Mucosa of descending colon (tissue), 3 donors: ENCODE data around the gene RHEX. TPM values are rescaled to one million over a fixed set of nuclear protein-coding genes. Genes with fewer than 3 reads are reported as not detected.

ENCODE experiments used
- ATAC-seq: fragments of 200-7000 bp; cut with Tn5 transposase; one replicate; pipeline ENCODE4 v1.9.1; 2020; ENCODE audit warnings: mild to moderate bottlenecking, moderate library complexity
- DNase-seq, 3 donors: peaks; one replicate each; pipeline ENCODE4 v3.0.0-alpha.2; 2020
- H3K36me3 ChIP-seq: fragments of 200-600 bp; one replicate; pipeline ENCODE4 v1.8.0; 2021; ENCODE audit warnings: low read depth, mild to moderate bottlenecking
- H3K4me1 ChIP-seq: fragments of 200-600 bp; one replicate; pipeline ENCODE4 v1.8.0; 2021; ENCODE audit warnings: low read depth, mild to moderate bottlenecking
- H3K4me3 ChIP-seq: fragments of 200-600 bp; one replicate; pipeline ENCODE4 v1.8.0; 2021; ENCODE audit warnings: mild to moderate bottlenecking
- H3K9me3 ChIP-seq: fragments of 200-600 bp; one replicate; pipeline ENCODE4 v1.8.0; 2021; ENCODE audit warnings: mild to moderate bottlenecking
- CTCF ChIP-seq: fragments of 200-600 bp; IDR thresholded peaks from one replicate; pipeline ENCODE4 v1.8.0; 2022; ENCODE audit warnings: antibody characterized with exemption, mild to moderate bottlenecking
- intact Hi-C, 2 donors: fragments of 100-400 bp; cut with DNase I in 1 of 2; cut with micrococcal nuclease in 1 of 2; formaldehyde crosslinking; loops; one replicate each; pipeline versions ENCODE4 v1.11.0 to v1.11.1; 2022; cut with DNase I, micrococcal nuclease
- total RNA-seq, 3 donors: library from RNA; stranded (reverse); fragmentation: NEBNext Ultra II Directional in 2 of 3; extraction: Animal tissue kit (Norgen Biotek cat#: 25700) in 2 of 3; gene quantifications; one replicate each; pipeline versions ENCODE4 v1.2.1 to v1.2.4, GENCODE V29; 2021 to 2023
- donor health status: DM: no; HTN: no; CAD: no; lungs with moderate emphysema.
- donor health status: DM: no; HTN: no; CAD: no.
- donor health status: DM: no; HTN: yes; CAD: no.

RHEX gene
- total RNA-seq, 3 donors from 2014 or later, result 0.38 to 4.8 (median 3.9) TPM

GRCh38 chr1:206014601-206015000 lies 38.4 kb upstream of the RHEX start:
- no peak for DNase-seq
- TF ChIP-seq CTCF, result no peak
- no peaks in the 10 kb centered on the region for H3K9me3 ChIP-seq
- intact Hi-C loops, result no loop called here
- H3K4me3 ChIP-seq, result no peak overlapping the region
- no peak for ATAC-seq
- peaks cover 3% of the 10 kb centered on the region for H3K4me1 ChIP-seq
- no peaks in the 10 kb centered on the region for H3K36me3 ChIP-seq

- peaks cover 3% of the 10 kb centered on the region for H3K4me1 ChIP-seq
- ATAC-seq, result no peak
- H3K4me3 ChIP-seq, result no peak overlapping the region
- intact Hi-C loops, result no loop called here
- H3K36me3 ChIP-seq, result no peaks in the 10 kb centered on the region
- no peak for TF ChIP-seq CTCF
- H3K9me3 ChIP-seq, result no peaks in the 10 kb centered on the region
- no peak for DNase-seq
These were observed 37.9 kb upstream of the RHEX start for GRCh38 chr1:206015071-206015470.

- DNase-seq (no peak), ATAC-seq (peak; percentile 28)
- Histone ChIP-seq H3K9me3 (no peaks in the 10 kb centered on the region), H3K4me1 (no peaks in the 10 kb centered on the region), H3K4me3 (no peak overlapping the region), H3K36me3 (no peaks in the 10 kb centered on the region)
- intact Hi-C loops, result no loop called here
- no peak for TF ChIP-seq CTCF
These were observed 32.5 kb upstream of the RHEX start for GRCh38 chr1:206020393-206021007.

- Histone ChIP-seq H3K9me3 (no peaks in the 10 kb centered on the region), H3K36me3 (no peaks in the 10 kb centered on the region), H3K4me3 (no peak overlapping the region), H3K4me1 (no peaks in the 10 kb centered on the region)
- intact Hi-C loops, result no loop called here
- DNase-seq, result no peak
- no peak for ATAC-seq
- TF ChIP-seq CTCF, result no peak
These were observed 31.9 kb upstream of the RHEX start for GRCh38 chr1:206021008-206021625.

GRCh38 chr1:206021626-206022365 lies 31.2 kb upstream of the RHEX start:
- ATAC-seq (no peak), DNase-seq (no peak)
- no peaks in the 10 kb centered on the region for H3K9me3 ChIP-seq
- no peak for TF ChIP-seq CTCF
- no peaks in the 10 kb centered on the region for H3K4me1 ChIP-seq
- H3K36me3 ChIP-seq, result no peaks in the 10 kb centered on the region
- intact Hi-C loops, result no loop called here
- H3K4me3 ChIP-seq, result no peak overlapping the region
